GM18858 (cell line): Measurements from ENCODE around the gene ZNF77.
"Not testable (repeated sequence)": the region's sequence is repeated elsewhere in the genome, so short reads cannot be mapped to it uniquely, and the experiment has no call there.

Experiments
- ATAC-seq: cut with Tn5 transposase; IDR thresholded peaks from one replicate; pipeline ENCODE4 v1.9.1; 2021; ENCODE audit not compliant: unreplicated experiment

ZNF77 gene

GRCh38 chr19:2973229-2973628, 28.5 kb upstream of the ZNF77 start:
- no peak for ATAC-seq

- no peak for ATAC-seq
These were observed 25.5 kb upstream of the ZNF77 start for GRCh38 chr19:2970201-2970835.

GRCh38 chr19:2969104-2969504, 24.3 kb upstream of the ZNF77 start:
- no peak for ATAC-seq

GRCh38 chr19:2967972-2968371, 23.2 kb upstream of the ZNF77 start:
- ATAC-seq: no peak

GRCh38 chr19:2964874-2965273, 20.1 kb upstream of the ZNF77 start:
- ATAC-seq: no peak

- ATAC-seq: not testable (repeated sequence)
These were observed 18.9 kb upstream of the ZNF77 start for GRCh38 chr19:2963631-2964030.

- ATAC-seq: no peak
These were observed 18.4 kb upstream of the ZNF77 start for GRCh38 chr19:2963122-2963521.

- no peak for ATAC-seq
These were observed 17.4 kb upstream of the ZNF77 start for GRCh38 chr19:2962018-2962670.

- ATAC-seq: no peak
These were observed 15.3 kb upstream of the ZNF77 start for GRCh38 chr19:2960120-2960519.

- ATAC-seq: no peak
These were observed 12.4 kb upstream of the ZNF77 start for GRCh38 chr19:2957160-2957559.

GRCh38 chr19:2952953-2953481, 8.2 kb upstream of the ZNF77 start:
- ATAC-seq: no peak

- ATAC-seq: peak; percentile 80
These were observed 5.7 kb upstream of the ZNF77 start for GRCh38 chr19:2950286-2951124.

- ATAC-seq: no peak
These were observed 5.1 kb upstream of the ZNF77 start for GRCh38 chr19:2949939-2950285.

GRCh38 chr19:2945575-2946184, 909 bp upstream of the ZNF77 start:
- no peak for ATAC-seq

GRCh38 chr19:2944403-2944774, 382 bp downstream of the ZNF77 start:
- no peak for ATAC-seq

GRCh38 chr19:2942928-2943640, 1.7 kb downstream of the ZNF77 start:
- ATAC-seq: no peak

- ATAC-seq: not testable (repeated sequence)
These were observed 8.9 kb downstream of the ZNF77 start for GRCh38 chr19:2935863-2936262.

- ATAC-seq: no peak
These were observed 11.3 kb downstream of the ZNF77 start for GRCh38 chr19:2933490-2933910.

GRCh38 chr19:2927032-2927430, 17.7 kb downstream of the ZNF77 start:
- ATAC-seq: no peak

GRCh38 chr19:2926341-2927031, 18.3 kb downstream of the ZNF77 start:
- ATAC-seq: no peak
